ENCODE measurements around the gene ZNF674.
"Not testable (repeated sequence)": the region's sequence is repeated elsewhere in the genome, so short reads cannot be mapped to it uniquely, and the experiment has no call there.

ZNF674 gene

DNA sequence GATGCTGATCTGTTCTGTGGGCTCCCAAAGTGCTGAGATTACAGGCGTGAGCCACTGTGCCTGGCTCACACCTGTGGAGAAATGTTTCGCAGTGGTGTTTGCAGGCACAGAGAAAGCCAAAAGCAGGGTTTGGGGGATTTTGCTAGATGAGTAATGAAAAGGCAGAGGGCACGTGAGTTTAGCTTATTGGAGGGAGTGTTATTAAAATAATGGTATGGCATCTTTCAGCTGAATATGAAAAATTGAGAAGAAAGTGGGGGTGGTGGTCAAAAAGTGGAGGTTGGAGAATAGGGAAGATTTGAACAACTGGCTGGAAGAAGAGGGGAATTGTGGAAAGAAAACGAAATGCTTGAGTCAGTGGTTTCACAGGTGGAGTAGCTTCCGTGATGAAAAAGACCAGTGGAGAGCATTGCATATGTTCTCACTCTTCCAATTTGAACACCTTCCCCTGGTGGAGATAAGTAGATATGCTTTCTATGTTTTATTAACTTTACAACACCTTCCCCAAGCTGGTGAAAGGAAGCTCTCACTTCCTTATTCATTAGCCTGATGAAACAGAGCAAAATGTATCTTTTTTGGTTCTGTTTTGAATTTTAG, 27.2 kb upstream of the ZNF674 start:
- H3K27ac ChIP-seq = peak overlapping the region in 3 of 21 experiments; percentile 1 to 69 (median 49)

GRCh38 chrX:46571423-46572339, 26.5 kb upstream of the ZNF674 start:
- H3K4me3 ChIP-seq = no peak overlapping the region
- H3K27ac ChIP-seq = peak overlapping the region in 1 of 21 experiments; percentile 49

More for the DNA sequence above, 27.2 kb upstream of the ZNF674 start:
- H3K4me3 ChIP-seq = no peak overlapping the region

- Histone ChIP-seq H3K4me3 (no peak overlapping the region), H3K27ac (no peak overlapping the region)
Measured at GRCh38 chrX:46569621-46570020, 24.4 kb upstream of the ZNF674 start.

- Histone ChIP-seq H3K4me3 (no peak overlapping the region), H3K27ac (no peak overlapping the region)
Measured at GRCh38 chrX:46567388-46567787, 22.2 kb upstream of the ZNF674 start.

GRCh38 chrX:46561824-46562657, 16.8 kb upstream of the ZNF674 start:
- Histone ChIP-seq H3K4me3 (no peak overlapping the region), H3K27ac (peak overlapping the region in 1 of 21 experiments; percentile 6)

GRCh38 chrX:46559062-46559461, 13.8 kb upstream of the ZNF674 start:
- Histone ChIP-seq H3K4me3 (no peak overlapping the region), H3K27ac (no peak overlapping the region)

- Histone ChIP-seq H3K27ac (no peak overlapping the region), H3K4me3 (no peak overlapping the region)
Measured at GRCh38 chrX:46554942-46555341, 9.7 kb upstream of the ZNF674 start.

DNA sequence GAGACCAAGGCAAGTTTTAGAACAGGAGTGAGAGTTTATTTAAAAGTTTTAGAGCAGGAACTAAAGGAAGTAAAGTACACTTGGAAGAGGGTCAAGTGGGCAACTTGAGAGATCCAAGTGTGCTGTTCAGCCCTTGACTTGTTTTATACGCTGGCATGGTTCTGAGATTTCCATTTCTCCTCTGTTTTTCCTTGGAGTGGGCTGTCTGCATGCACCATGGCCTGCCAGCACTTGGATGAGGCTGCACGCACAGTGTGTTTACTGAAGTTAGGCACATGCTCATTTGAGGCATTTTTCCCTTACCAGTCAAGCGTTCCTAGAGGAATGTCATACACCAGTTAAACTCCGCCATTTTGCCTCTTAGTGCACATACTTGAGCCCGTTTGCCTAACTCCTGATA, 8.7 kb upstream of the ZNF674 start:
- Histone ChIP-seq H3K4me3 (no peak overlapping the region), H3K27ac (no peak overlapping the region)

- H3K4me3 ChIP-seq = no peak overlapping the region
- H3K27ac ChIP-seq = no peak overlapping the region
Measured at GRCh38 chrX:46551494-46552128, 6.4 kb upstream of the ZNF674 start.

GRCh38 chrX:46549914-46550313, 4.7 kb upstream of the ZNF674 start:
- Histone ChIP-seq H3K4me3 (no peak overlapping the region), H3K27ac (no peak overlapping the region)

DNA sequence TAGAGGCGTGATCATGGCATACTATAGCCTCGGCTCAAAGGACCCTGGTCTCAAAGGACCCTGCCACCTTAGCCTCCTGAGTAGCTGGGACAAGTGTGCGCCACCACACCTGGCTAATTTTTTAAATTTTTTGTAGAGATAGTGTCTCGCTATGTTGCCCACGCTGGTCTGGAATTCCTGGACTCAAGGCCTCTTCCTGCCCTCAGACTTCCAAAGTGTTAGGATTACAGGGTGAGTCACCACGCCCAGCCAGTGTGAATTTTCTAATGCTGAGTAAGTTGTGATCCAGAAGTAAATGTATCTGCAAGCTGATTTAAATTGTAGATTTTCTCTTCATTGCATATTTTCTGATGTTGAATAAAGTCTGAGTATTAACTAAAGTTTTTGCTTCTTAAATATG, 2.6 kb upstream of the ZNF674 start:
- Histone ChIP-seq H3K27ac (no peak overlapping the region), H3K4me3 (no peak overlapping the region)

DNA sequence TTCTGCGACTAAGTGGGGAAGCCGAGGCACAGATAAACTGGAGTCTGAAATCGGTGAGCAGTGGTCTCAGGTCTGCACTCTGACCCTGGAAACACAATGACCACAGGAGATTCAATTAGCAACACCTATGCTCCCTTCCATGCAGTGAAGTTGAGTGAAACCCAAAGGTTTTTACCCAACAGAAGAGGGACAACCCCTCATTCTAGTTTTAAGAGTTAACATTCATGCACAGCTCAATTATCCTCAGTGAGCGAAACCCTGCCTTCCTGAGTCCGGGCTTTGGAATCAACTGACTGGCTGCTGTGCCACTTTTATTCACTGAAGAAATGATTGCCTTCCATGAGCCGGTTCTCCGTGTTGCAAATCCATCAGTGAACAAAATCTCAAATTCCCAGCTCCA, 694 bp downstream of the ZNF674 start:
- H3K27ac ChIP-seq = peak overlapping the region in 19 of 21 experiments; percentile 22 to 93 (median 85)
- H3K4me3 ChIP-seq = peak overlapping the region; percentile 48 to 73 (median 68)

- H3K4me3 ChIP-seq = no peak overlapping the region
- H3K27ac ChIP-seq = no peak overlapping the region
Measured at GRCh38 chrX:46543441-46543840, 1.8 kb downstream of the ZNF674 start.

GRCh38 chrX:46531442-46531841, 13.8 kb downstream of the ZNF674 start:
- Histone ChIP-seq H3K27ac (no peak overlapping the region), H3K4me3 (no peak overlapping the region)

DNA sequence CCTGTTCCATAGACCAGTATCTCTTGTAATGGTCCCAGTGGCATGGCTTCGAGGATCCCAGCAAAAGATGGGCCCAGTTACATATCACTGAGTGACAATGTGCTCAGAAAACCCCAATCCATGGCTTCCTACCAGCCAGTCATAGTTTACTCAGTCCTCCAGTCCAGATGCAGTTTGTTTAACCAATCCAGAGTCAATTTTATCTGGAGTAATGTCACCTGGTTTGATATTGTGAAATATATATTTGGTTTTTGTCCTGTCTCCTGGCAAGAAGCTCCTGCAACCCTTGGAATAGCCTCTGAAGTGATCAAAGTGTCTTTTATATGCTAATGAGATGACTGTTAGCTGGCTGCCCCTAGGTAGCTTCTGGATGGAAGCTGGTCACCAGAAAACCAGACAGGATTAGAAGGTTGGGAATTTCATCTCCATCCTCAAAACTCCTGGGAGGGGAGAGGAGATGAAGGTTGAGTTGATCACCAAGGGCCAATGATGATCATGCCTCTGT, 14.8 kb downstream of the ZNF674 start:
- H3K4me3 ChIP-seq, H3K27ac ChIP-seq: not testable (repeated sequence)

DNA sequence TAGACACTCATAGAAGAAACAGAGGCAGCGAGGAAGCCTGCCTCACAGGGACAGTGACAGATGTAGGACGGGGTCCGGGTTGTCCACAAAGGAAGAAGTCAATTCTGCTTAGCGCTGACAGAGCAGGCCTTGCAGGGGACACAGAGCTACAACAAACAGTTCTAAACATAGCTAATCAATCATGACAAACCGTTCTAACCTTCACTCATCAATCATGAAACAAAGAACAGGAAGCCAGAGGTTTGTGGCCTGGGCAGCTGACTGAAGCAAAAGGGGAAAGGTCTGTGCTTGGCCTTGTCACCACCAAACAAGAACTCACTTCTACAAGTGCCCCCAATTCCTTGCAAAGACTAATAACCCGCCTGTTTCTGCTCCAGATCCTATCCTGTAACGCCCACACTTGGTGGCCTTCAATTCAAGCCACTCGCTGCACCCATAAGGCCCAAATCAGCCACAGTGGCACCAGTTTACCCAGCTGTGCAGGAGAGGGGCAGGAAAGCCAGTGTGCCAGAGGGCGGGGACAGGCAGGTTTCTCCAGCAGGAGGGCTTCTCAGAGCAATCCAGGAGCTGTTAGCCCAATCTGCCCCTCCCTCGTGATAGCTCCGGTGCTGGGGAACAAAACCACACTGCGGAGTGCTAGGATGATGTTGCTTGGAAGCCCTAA, 15.3 kb downstream of the ZNF674 start:
- H3K27ac ChIP-seq, H3K4me3 ChIP-seq: not testable (repeated sequence)

- not testable (repeated sequence) for H3K27ac ChIP-seq, H3K4me3 ChIP-seq
Measured at GRCh38 chrX:46528640-46529039, 16.6 kb downstream of the ZNF674 start.

- H3K27ac ChIP-seq = no peak overlapping the region
Measured at GRCh38 chrX:46506076-46506475, 39.1 kb downstream of the ZNF674 start.

DNA sequence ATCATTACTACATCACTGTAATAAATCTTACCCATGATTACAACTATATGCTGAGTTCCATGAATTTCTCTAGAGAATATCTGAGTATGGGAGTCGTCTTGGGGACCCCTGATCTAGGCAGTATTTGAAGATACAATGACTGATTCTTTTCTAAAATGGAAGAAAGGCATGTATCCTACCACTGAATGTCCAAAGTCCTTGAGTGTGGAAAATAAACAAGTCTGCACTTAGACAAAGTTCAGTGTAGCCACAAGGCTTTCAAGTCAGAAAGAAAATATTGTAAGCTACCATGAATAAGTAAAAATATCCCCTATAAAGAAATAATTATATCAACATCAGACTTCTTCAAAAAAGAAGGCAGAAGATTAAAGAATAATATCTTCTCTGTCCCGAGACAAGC, 42.4 kb downstream of the ZNF674 start:
- H3K27ac ChIP-seq = no peak overlapping the region
- H3K4me3 ChIP-seq = no peak overlapping the region

More at GRCh38 chrX:46506076-46506475, 39.1 kb downstream of the ZNF674 start:
- no peak overlapping the region for H3K4me3 ChIP-seq
